ENCODE measurements around the gene NRG2. TPM values are rescaled to one million over a fixed set of nuclear protein-coding genes. Genes with fewer than 3 reads are reported as not detected.

NRG2 gene
- total and polyA plus RNA-seq, 2 donors (not counting 3 experiments of a cell fraction or from before 2014, with no cell fraction given) = 0.26 to 0.42 TPM

DNA sequence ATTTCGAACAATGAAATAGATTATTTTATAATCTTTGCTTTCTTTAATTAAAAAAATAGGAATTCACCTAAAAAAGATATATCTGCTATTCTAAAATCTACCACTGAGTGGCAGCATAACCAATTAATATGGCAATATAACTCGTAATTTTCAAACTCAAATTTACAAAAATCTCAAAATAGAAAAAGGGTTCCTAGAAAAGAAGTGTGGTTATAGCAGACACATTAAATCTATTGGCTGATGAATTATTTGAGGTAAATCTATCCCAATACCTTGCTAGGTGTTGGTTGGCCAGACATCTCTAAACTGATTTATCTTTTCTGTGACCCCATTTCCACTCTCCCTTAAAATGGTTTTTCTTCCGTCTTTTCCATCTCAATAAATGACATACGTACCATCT lies 30.2 kb upstream of the NRG2 start:
- no peak overlapping the region for H2AFZ ChIP-seq (ENCODE audit: low read depth, low read length)
- BruUV-seq (replicated peaks) = no TSS peak
- H3K4me3 ChIP-seq (replicated peaks in 1 of 3; ENCODE audit: insufficient read depth in 1 of 3, low read depth in 1 of 3, low read length in 3 of 3) = no peak overlapping the region
- dilution Hi-C loops (cut with MboI; ENCODE audit: extremely low pct_ligation_motif_present, low sequenced_read_pairs) = no loop called here
- H3K4me1 ChIP-seq (ENCODE audit: control insufficient read depth, extremely low read depth, insufficient read depth, low read length) = no peaks in the 10 kb centered on the region
- CTCF ChIA-PET = interaction anchor here (0.6 to 14.6 kb wide), 34 partner anchors 8 to 562 kb away, joined by 3 to 379 read pairs (median 4); partner anchors contain the start of genes HBEGF, NRG2 and PURA
- TF ChIP-seq, protein P1, sequence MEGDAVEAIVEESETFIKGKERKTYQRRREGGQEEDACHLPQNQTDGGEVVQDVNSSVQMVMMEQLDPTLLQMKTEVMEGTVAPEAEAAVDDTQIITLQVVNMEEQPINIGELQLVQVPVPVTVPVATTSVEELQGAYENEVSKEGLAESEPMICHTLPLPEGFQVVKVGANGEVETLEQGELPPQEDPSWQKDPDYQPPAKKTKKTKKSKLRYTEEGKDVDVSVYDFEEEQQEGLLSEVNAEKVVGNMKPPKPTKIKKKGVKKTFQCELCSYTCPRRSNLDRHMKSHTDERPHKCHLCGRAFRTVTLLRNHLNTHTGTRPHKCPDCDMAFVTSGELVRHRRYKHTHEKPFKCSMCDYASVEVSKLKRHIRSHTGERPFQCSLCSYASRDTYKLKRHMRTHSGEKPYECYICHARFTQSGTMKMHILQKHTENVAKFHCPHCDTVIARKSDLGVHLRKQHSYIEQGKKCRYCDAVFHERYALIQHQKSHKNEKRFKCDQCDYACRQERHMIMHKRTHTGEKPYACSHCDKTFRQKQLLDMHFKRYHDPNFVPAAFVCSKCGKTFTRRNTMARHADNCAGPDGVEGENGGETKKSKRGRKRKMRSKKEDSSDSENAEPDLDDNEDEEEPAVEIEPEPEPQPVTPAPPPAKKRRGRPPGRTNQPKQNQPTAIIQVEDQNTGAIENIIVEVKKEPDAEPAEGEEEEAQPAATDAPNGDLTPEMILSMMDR (IDR thresholded peaks at IDR 0.05; ENCODE audit: extremely low read depth in 1 of 2, insufficient read depth in 1 of 2, low read depth in 1 of 2, low read length in 2 of 2) = peak in 1 of 2 donors; percentile 28
- TF ChIP-seq EZH2 (IDR thresholded peaks at IDR 0.05; ENCODE audit: borderline replicate concordance, low read depth, low read length, severe bottlenecking) = no peak
- FAIRE-seq = peak; percentile 65
- intact Hi-C loops (cut with micrococcal nuclease) = loop anchor here (1.0 to 5.0 kb wide), 3 partner anchors 71 to 284 kb away; no protein-coding TSS in a partner anchor
- H3K4me2 ChIP-seq (ENCODE audit: insufficient read depth, low read length) = no peak overlapping the region
- H3K9me3 ChIP-seq (replicated peaks; ENCODE audit: control insufficient read depth, insufficient read depth, low read length) = no peaks in the 10 kb centered on the region
- DNase-seq (ENCODE audit: low read depth, low spot score) = peak; percentile 31
- no peak overlapping the region for H3K27ac ChIP-seq (ENCODE audit: insufficient read depth, low read depth, low read length)
- H3K9me1 ChIP-seq (replicated peaks; ENCODE audit: control insufficient read depth, extremely low read depth, insufficient read depth, low read length) = no peaks in the 10 kb centered on the region
- no peaks in the 10 kb centered on the region for H4K20me1 ChIP-seq (replicated peaks; ENCODE audit: control insufficient read depth, extremely low read depth, insufficient read depth, low read length)
- POLR2A ChIA-PET = no interaction called here
- H3K27me3 ChIP-seq (ENCODE audit: control insufficient read depth in 2 of 2, insufficient read depth in 2 of 2, low read length in 2 of 2) = peaks cover 11 to 31% of the 10 kb centered on the region in 2 experiments
- no peaks in the 10 kb centered on the region for H3K36me3 ChIP-seq (ENCODE audit: control insufficient read depth in 2 of 2, extremely low read depth in 1 of 2, insufficient read depth in 2 of 2, low read length in 2 of 2)
- H3K9ac ChIP-seq (replicated peaks; ENCODE audit: extremely low read depth, insufficient read depth, low read length) = no peak overlapping the region
- H3K79me2 ChIP-seq (ENCODE audit: control insufficient read depth, insufficient read depth, low read length) = no peaks in the 10 kb centered on the region

DNA sequence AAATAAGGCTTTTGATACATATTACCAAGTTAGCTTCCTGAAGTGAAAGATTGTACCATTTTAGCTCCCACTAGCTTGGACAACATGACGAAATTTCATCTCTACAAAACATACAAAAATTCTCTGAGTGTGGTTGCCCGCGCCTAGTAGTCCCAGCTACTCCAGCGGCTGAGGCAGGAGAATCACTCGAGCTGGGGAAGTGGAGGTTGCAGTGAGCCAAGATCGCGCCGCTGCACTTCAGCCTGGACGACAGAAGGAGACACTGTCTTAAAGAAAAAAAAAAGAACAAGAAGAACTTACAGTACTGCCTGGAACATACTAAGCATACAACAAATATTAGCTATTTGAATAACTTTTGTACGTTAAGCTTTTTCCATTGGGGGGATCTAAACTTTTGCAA lies 29.7 kb upstream of the NRG2 start:
- no TSS peak for BruUV-seq (replicated peaks)
- intact Hi-C loops (cut with micrococcal nuclease) = loop anchor here (1.0 to 5.0 kb wide), 3 partner anchors 71 to 284 kb away; no protein-coding TSS in a partner anchor
- no peaks in the 10 kb centered on the region for H3K36me3 ChIP-seq (ENCODE audit: control insufficient read depth in 2 of 2, extremely low read depth in 1 of 2, insufficient read depth in 2 of 2, low read length in 2 of 2)
- FAIRE-seq (no peak), DNase-seq (ENCODE audit: low read depth, low spot score) (no peak)
- no peak overlapping the region for H3K9ac ChIP-seq (replicated peaks; ENCODE audit: extremely low read depth, insufficient read depth, low read length)
- H2AFZ ChIP-seq (ENCODE audit: low read depth, low read length) = no peak overlapping the region
- no peak overlapping the region for H3K27ac ChIP-seq (ENCODE audit: insufficient read depth, low read depth, low read length)
- dilution Hi-C loops (cut with MboI; ENCODE audit: extremely low pct_ligation_motif_present, low sequenced_read_pairs) = no loop called here
- TF ChIP-seq GATA2 (IDR thresholded peaks at IDR 0.05; ENCODE audit: insufficient read depth, insufficient read length, low read depth, low read length) (no peak), MYC (IDR thresholded peaks at IDR 0.05; ENCODE audit: low read depth, low read length) (no peak), POLR2AphosphoS5 (IDR thresholded peaks at IDR 0.05; ENCODE audit: insufficient read depth, low read depth, low read length) (no peak), EZH2 (IDR thresholded peaks at IDR 0.05; ENCODE audit: borderline replicate concordance, low read depth, low read length, severe bottlenecking) (no peak), JUN (IDR thresholded peaks at IDR 0.05; ENCODE audit: borderline replicate concordance, insufficient read depth, insufficient read length, low read depth) (no peak), FOS (IDR thresholded peaks at IDR 0.05; ENCODE audit: borderline replicate concordance, insufficient read depth, low read length) (no peak), POLR2A (IDR thresholded peaks at IDR 0.05; ENCODE audit: low read depth, low read length) (no peak)
- TF ChIP-seq, protein P1 (IDR thresholded peaks at IDR 0.05; ENCODE audit: extremely low read depth in 1 of 2, insufficient read depth in 1 of 2, low read depth in 1 of 2, low read length in 2 of 2) = no peak
- no peak overlapping the region for H3K4me3 ChIP-seq (replicated peaks in 1 of 3; ENCODE audit: insufficient read depth in 1 of 3, low read depth in 1 of 3, low read length in 3 of 3)
- H3K9me3 ChIP-seq (replicated peaks; ENCODE audit: control insufficient read depth, insufficient read depth, low read length) = no peaks in the 10 kb centered on the region
- no peaks in the 10 kb centered on the region for H3K9me1 ChIP-seq (replicated peaks; ENCODE audit: control insufficient read depth, extremely low read depth, insufficient read depth, low read length)
- H3K79me2 ChIP-seq (ENCODE audit: control insufficient read depth, insufficient read depth, low read length) = no peaks in the 10 kb centered on the region
- CTCF ChIA-PET = interaction anchor here (0.6 to 14.6 kb wide), 44 partner anchors 8 to 562 kb away, joined by 3 to 379 read pairs (median 4); partner anchors contain the start of genes HBEGF, NRG2 and PURA
- POLR2A ChIA-PET = no interaction called here
- H3K4me2 ChIP-seq (ENCODE audit: insufficient read depth, low read length) = no peak overlapping the region
- H3K4me1 ChIP-seq (ENCODE audit: control insufficient read depth, extremely low read depth, insufficient read depth, low read length) = no peaks in the 10 kb centered on the region
- peaks cover 14 to 36% of the 10 kb centered on the region in 2 experiments for H3K27me3 ChIP-seq (ENCODE audit: control insufficient read depth in 2 of 2, insufficient read depth in 2 of 2, low read length in 2 of 2)
- no peaks in the 10 kb centered on the region for H4K20me1 ChIP-seq (replicated peaks; ENCODE audit: control insufficient read depth, extremely low read depth, insufficient read depth, low read length)

Data from endothelial cell of umbilical vein (primary cell).